Renal cortex interstitium (tissue), 11 donors: ENCODE measurements around the gene GALNT6. TPM values are rescaled to one million over a fixed set of nuclear protein-coding genes. Genes with fewer than 3 reads are reported as not detected.

Source experiments
- DNase-seq, 11 donors: peaks; one replicate each; pipeline ENCODE4 v3.0.0-alpha.2; 2013; ENCODE audit warnings: low read depth in 9 of 11, low spot score in 4 of 11; ENCODE audit errors: extremely low read depth in 1 of 11
- polyA plus RNA-seq, 3 donors: library from polyadenylated mRNA; unstranded; fragments of 120-200 nt; gene quantifications; one replicate each; pipeline ENCODE4 v1.2.1, GENCODE V29; 2013; ENCODE audit not compliant: insufficient read length in 3 of 3

GALNT6 gene
- polyA plus RNA-seq, 3 donors = 5.0 to 7.0 (median 5.8) TPM

DNA sequence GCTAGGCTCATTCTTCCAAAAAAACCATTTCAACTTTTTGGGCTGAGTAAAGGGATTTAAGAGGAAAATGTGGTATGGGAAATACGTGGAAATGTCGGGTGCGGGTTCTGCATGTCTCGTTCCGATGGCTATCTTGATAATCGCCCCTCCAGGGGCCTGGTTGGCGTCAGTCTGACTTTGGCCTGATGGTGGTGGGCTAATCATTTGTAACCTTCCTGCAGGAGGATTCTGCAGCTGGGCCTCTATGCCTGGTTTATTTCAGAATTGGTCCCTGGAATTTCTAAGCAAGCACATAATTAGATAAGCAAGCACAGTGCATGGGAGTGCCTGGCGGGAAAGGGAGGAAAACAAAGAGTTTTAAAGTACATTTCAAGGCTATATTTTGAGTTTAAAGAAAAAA is 18.6 kb upstream of the GALNT6 start:
- DNase-seq = no peak

GRCh38 chr12:51407604-51408003 is 16.4 kb upstream of the GALNT6 start:
- DNase-seq = no peak

- DNase-seq = no peak
These were observed 15.7 kb upstream of the GALNT6 start for GRCh38 chr12:51406859-51407258.

GRCh38 chr12:51406290-51406689 is 15.1 kb upstream of the GALNT6 start:
- DNase-seq = no peak

DNA sequence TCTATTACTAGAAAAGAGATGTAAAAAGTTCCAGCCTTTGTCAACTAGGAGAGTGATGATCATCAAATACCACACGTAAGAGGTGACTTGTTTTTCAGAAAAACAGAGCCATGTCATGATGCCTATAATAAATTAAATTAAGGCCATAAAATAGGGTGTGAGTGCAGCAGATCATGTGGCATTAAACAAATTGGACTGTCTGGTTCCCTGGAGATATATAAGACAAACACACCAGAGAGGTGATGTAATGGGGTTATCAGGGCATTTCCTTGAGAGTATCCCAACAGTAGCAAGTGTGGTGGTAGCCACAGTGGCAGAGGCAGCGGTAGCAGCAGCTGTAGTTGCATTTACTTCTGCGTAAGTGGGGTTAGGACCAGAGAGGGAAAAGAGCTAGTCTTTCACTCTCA is 14.6 kb upstream of the GALNT6 start:
- peak in 1 of 11 donors; percentile 17 for DNase-seq

GRCh38 chr12:51404627-51405026 is 13.4 kb upstream of the GALNT6 start:
- no peak for DNase-seq

- DNase-seq = no peak
These were observed 12.5 kb upstream of the GALNT6 start for GRCh38 chr12:51403681-51404136.

DNA sequence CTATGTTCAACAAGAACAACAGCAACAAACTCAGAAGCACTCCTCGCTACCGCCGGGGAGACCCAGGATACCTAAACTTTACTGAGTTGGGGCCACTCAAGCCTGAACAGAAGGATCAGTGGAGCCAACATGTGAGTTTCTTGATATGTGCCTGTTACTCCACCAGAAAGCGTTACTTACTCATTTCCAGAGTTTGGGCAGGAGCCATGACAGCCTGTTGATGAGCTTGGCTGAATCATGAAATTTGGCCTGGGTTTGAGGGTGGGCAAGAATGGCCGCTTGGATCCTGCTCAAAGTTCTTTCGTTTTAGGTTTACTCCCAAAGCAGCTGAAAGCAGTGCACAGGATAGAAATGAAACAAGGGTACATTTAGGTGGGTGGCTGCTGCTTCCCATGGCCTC is 12.0 kb upstream of the GALNT6 start:
- no peak for DNase-seq

- DNase-seq = no peak
These were observed 10.7 kb upstream of the GALNT6 start for GRCh38 chr12:51401900-51402299.

- no peak for DNase-seq
These were observed 10.3 kb upstream of the GALNT6 start for GRCh38 chr12:51401486-51401885.

DNA sequence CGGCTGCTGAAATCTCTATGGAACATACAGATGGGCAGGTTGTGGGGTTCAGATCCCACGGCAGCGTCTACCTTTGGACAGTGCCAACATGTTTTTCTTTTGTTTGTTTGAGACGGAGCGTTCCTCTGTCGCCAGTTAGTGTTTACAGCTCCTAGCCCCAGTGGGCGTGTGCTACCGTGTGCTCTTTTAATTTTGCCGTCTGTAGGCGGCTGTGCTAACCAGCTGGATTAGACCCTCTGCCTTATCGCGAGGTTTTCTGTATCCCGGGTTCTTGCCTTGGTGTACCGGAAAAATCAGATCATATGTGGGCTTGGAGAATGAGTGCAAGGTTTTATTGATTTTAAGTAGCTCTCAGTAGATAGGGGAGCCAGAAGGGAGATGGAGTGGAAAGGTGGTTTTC is 9.8 kb upstream of the GALNT6 start:
- DNase-seq = no peak

DNA sequence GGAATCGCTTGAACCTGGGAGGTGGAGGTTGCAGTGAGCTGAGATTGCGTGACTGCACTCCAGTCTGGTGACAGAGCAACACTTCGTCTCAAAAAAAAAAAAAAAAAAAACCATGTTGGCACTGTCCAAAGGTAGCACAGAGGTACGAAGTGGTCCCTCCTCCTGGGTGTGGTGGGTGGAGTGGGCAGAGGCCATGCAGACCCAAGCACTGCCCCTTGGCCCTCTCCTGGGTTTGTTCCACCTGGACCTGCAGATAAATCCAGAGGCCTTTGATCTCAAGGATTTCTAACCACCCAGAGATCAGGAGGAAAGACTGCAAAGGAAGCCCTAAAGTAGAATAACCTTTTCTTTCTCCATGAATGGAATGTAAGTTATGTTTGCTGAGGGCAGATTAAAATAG is 8.7 kb upstream of the GALNT6 start:
- DNase-seq = no peak

- DNase-seq = no peak
These were observed 6.5 kb upstream of the GALNT6 start for GRCh38 chr12:51397670-51398069.

GRCh38 chr12:51395283-51396230 is 4.4 kb upstream of the GALNT6 start:
- no peak for DNase-seq

- DNase-seq = no peak
These were observed 2.7 kb upstream of the GALNT6 start for GRCh38 chr12:51393676-51394545.

DNA sequence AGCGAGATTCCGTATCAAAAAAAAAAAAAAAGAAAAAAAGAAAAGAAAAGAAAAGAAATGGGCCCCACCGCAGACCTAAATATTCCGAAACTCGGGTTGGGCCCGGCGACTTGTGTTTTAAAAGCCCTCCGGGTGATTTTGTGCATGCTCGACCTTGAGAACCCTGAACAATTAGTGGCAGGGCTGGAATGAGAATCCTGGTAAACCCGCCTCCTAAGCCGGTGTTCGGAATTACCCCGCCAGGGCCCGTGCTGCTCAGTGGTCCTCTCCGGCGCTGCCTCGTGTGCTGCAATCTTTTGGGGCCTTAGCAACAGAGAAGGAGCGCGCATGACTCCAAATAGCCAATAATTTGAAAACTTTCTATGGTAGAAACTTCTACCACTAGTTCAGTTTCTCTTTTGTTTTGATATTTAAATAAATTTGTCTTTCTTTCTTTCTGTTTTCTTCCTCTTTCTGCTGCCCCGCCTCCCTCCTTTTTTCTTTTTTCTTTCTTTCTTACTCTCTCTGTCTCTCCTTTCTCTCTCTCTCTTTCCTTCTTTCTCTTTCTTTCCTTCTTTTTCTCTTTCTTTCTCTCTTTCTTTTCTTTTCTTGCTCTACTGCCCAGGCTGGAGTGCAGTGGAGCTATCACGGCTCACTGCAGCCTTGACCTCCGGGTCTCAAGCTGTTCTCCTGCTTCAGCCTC is 1.5 kb upstream of the GALNT6 start:
- no peak for DNase-seq

GRCh38 chr12:51390891-51391282 is 319 bp downstream of the GALNT6 start:
- DNase-seq = peak in 1 of 11 donors; percentile 15

DNA sequence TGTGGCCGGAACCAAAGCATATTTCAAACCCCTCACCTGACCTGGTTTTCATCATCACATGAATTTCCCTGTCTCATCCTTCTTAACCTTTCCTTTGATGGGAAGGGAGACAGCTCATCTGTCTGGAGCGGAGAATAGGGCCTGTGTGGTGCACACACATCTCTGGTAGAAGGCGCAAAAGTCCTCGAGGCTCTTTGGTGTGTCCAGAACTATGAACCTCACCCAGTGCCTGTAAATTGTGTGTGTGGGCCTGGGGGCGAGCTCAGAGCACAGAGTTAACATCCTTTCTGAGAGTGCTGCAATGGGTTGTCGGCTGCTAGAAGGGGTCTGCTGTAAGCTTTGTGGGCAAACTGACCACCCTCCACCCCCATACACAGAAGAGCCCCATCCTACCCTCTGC is 749 bp downstream of the GALNT6 start:
- DNase-seq = no peak

DNA sequence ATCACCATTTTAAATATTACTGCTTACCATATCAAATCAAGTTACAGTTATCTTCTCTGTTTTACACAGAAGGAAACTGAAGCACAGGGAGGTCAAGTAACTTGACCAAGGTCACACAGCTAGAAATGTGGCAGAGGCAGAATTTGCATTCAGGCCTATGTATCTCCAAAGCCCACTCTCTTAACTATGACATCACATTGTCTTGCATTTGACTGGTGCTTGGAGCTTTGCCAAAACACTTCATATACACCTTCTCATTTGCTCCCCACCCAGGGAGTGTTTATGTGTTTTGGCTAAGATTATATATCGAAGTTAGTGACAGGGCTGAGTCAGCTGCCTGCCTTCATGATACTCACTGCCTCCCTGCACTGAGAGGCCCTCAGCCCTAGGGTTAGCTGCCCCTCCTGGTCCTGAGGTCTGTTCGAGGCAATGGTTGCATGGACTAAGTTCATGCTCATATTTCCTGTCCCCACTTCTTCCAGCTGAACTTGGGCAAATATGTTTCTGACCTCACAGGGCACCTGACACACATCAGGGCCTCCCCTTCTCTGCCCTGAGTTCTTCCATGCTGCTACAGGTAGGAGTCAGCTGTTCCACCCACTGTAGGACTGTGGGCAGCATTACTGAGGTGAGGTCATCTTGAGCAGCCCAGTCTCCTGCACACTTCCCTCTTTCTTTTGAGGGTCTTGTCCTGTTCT is 1.8 kb downstream of the GALNT6 start:
- DNase-seq = no peak
